Astrocyte of the spinal cord (primary cell): ENCODE measurements around the gene LYPD6.

Source experiments
- DNase-seq: peaks from one replicate; pipeline ENCODE4 v3.0.0; 2011; ENCODE audit warnings: low read depth, low spot score
- H3K4me3 ChIP-seq: 2 replicates; pipeline ENCODE4 v1.5.1; 2011; ENCODE audit warnings: low read depth, mild to moderate bottlenecking, low read length, moderate library complexity
- in situ Hi-C: cut with HindIII; loops from 2 replicates; pipeline ENCODE4 v1.10.0; 2017; ENCODE audit warnings: low sequenced_read_pairs
- TF ChIP-seq, protein P1 (sequence below): IDR thresholded peaks from 2 replicates; pipeline ENCODE4 v1.5.1; 2012; ENCODE audit warnings: low read depth, mild to moderate bottlenecking, low read length, inconsistent platforms

The LYPD6 gene

DNA sequence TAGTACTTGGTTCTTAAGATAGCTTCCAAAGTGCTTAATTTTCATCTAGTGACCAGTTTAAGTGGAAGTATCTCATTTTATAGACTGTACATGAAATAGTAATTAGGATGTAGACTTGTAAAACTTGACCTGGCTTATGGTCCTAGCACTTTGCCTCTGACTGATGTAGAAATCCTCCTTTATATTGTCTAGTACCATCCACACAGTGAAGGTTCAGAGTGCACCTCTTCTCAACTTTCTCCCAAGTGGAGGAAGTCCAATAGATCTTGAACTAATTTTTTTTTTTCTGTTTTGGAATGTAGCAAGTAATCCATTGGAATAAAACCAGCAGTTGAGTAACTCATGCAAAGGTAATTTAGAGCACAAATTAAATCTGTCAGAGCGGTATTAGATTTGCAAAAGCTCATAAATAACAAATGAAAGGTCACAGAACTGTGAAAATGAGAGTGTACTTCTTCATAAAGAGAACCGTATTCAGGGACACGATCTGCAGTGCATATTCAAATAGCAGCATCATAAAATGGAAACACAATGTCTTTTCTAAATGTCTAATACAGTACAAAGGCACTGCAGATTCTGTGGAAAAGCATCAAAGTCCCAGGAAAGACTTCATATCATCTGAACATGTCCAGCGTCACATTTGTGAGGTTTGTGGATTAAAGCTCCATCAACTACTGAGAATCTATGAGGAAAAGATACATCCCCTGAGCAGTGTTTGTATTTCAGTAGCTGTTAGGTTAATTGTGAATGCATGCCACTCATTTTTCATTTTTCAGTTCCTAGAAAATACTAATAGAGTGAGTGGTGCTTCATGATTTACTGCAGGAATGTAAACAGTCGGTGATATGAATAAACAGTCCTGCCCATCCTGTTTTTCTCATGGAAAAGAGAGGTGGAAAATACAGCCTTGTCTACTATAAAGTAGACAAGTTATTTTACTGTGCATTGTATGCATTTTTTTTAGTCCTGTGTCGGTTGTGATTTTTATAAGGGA is 100.7 kb downstream of the LYPD6 start:
- no peak for DNase-seq
- in situ Hi-C loops: no loop called here
- H3K4me3 ChIP-seq: no peak overlapping the region
- TF ChIP-seq, protein P1, sequence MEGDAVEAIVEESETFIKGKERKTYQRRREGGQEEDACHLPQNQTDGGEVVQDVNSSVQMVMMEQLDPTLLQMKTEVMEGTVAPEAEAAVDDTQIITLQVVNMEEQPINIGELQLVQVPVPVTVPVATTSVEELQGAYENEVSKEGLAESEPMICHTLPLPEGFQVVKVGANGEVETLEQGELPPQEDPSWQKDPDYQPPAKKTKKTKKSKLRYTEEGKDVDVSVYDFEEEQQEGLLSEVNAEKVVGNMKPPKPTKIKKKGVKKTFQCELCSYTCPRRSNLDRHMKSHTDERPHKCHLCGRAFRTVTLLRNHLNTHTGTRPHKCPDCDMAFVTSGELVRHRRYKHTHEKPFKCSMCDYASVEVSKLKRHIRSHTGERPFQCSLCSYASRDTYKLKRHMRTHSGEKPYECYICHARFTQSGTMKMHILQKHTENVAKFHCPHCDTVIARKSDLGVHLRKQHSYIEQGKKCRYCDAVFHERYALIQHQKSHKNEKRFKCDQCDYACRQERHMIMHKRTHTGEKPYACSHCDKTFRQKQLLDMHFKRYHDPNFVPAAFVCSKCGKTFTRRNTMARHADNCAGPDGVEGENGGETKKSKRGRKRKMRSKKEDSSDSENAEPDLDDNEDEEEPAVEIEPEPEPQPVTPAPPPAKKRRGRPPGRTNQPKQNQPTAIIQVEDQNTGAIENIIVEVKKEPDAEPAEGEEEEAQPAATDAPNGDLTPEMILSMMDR: no peak

DNA sequence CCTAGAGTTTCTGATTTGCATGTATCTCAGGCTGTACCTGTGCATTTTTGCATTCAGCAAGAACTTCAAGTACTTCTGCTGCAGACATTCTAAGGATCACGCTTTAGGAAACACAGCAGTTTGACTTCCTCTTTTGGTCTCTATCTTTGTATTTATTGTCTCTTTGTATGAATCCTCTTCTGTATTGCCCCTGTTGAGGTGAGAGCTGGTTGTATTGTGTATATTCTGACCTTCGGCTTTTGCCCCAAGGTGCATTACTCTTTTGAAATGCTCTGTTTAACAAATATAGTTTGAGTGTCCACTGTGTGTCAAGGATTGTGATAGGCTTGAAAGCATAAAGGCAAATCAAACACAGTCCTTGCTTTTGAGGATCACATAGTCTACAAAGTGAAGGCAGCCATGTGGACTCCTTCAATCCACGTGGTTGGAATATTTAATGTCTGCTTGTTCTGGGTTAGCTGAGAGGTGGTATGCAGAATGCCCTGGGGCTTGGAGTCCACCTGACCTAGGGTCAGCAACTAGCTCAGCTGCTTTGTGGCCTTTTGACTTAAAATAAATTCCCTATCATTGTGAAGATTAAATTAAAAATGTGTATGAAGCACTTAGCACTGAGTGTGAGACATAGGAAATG is 108.1 kb downstream of the LYPD6 start:
- no peak overlapping the region for H3K4me3 ChIP-seq
- in situ Hi-C loops: no loop called here

DNA sequence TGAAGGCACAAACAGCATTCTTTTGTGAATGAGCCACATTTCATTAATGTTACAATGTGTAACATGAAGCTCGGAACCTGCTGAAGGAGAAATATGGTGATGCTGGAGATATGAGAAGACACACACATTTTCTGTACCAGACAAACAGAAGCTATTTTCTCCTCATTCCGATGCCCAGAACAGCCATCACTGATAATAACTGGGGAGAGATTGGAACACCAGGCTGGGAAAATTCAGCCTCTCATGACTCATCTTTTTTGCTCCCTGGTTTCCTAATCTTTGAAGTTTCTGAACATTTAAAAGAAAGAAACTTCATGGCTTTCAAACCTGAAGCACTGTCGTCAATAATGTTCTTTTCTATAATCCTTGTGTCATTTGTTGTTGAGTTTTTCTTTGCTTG is 110.9 kb downstream of the LYPD6 start:
- DNase-seq: no peak
- no peak overlapping the region for H3K4me3 ChIP-seq
- TF ChIP-seq, protein P1: no peak
- in situ Hi-C loops: no loop called here

More for the DNA sequence above, 108.1 kb downstream of the LYPD6 start:
- no peak for DNase-seq
- TF ChIP-seq, protein P1: no peak

DNA sequence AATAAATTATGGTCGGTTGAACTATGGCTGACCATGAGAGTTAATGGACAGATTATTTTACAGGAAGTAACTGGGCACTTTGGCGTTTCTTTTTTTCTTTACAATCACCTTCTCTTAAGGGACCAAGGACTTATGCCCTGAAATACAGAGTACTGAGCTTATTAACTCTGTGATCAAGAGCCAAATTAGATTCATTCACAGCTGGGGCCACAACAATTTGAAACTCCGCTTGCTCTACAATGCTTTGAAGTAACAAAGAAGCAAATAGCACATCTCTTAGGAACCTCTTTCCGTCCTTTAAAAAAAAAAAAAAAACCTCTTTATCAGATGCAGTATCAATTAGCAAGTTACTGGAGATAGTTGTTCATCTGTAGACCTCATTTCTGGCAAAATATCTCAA is 112.0 kb downstream of the LYPD6 start:
- DNase-seq: no peak
- TF ChIP-seq, protein P1: no peak
- in situ Hi-C loops: no loop called here
- no peak overlapping the region for H3K4me3 ChIP-seq

DNA sequence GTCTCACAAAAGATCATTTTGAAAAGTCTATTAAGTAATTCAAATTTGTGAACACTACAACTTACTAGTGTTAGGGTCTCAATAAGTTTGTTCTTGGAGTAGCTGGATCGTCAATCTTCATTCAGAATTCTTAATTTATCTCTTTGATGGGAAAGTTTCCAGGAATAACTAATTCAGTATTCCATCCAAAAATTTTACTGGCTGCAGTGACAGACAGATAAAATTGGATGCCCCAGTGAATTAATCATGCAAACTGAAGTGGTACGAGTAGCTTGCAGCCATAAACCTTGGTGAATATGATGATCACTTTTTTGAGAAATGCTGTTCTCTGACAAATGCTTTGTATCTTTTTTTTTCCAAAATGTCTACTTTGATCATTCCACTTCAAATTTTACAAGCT is 112.8 kb downstream of the LYPD6 start:
- in situ Hi-C loops: no loop called here

DNA sequence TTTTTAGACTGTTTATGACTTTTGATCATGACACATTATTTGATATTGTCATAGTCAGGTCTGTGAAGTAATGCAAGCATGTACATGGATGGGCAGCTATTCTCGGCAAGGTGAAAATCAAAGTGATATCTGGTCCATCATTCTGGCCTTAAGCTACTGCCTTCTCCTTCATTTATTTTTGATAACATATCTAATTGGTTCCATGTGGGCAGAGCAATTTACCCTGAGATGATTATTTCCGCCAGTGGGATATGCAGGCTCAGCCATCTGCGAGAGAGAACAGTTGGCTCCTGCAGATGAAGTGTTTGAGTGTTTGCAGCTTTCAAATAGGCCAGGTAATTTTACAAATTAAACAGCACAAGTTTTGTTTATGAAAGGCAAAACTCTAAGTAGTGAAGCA is 116.4 kb downstream of the LYPD6 start:
- no peak for DNase-seq
- H3K4me3 ChIP-seq: no peak overlapping the region
- TF ChIP-seq, protein P1: no peak
- in situ Hi-C loops: no loop called here

More for the DNA sequence above, 112.8 kb downstream of the LYPD6 start:
- no peak for DNase-seq
- TF ChIP-seq, protein P1: no peak
- H3K4me3 ChIP-seq: no peak overlapping the region
